ENCODE measurements around the gene CD8B2.

DNA sequence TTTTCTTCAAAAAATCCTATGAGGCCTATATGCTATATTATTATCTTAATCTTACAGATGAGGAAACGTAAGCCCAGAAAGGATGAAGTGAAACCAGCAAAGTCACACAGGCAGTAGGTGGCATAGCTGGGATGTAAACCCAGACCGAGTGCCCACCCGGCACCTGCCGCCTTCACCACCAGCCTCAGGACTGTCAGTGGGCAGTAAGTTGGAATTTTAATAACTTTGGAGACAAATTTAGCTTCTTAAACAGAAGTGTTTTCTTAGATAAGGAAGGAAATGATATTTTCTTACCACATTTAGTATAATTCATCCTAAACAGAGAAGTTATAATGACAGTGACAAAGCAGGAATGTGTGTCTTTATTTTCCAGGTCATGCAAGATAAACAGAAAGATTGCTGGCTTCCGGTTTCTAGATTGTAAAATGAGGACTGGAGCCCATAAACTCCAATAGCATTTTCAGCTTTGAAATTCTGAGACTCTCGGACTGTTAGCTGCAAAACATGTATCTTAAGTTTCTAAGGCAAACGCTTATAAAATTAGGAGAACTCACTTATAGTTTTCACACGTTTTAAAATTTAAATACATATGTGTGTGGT lies 59.3 kb downstream of the CD8B2 start:
- TF ChIP-seq KLF8 (tag by site-specific recombination; IDR thresholded peaks at IDR 0.05): no peak
- no peak for TF ChIP-seq CTCF (tag by site-specific recombination; IDR thresholded peaks at IDR 0.05)
- no peak for TF ChIP-seq ZFP41 (tag by site-specific recombination; IDR thresholded peaks at IDR 0.05; ENCODE audit: borderline replicate concordance)
